ENCODE results near the gene DPP4.

DPP4 gene

GRCh38 chr2:162062559-162062958 is 11.5 kb downstream of the DPP4 start:
- no peak for DNase-seq (ENCODE audit: low spot score)
- TF ChIP-seq, protein P1, sequence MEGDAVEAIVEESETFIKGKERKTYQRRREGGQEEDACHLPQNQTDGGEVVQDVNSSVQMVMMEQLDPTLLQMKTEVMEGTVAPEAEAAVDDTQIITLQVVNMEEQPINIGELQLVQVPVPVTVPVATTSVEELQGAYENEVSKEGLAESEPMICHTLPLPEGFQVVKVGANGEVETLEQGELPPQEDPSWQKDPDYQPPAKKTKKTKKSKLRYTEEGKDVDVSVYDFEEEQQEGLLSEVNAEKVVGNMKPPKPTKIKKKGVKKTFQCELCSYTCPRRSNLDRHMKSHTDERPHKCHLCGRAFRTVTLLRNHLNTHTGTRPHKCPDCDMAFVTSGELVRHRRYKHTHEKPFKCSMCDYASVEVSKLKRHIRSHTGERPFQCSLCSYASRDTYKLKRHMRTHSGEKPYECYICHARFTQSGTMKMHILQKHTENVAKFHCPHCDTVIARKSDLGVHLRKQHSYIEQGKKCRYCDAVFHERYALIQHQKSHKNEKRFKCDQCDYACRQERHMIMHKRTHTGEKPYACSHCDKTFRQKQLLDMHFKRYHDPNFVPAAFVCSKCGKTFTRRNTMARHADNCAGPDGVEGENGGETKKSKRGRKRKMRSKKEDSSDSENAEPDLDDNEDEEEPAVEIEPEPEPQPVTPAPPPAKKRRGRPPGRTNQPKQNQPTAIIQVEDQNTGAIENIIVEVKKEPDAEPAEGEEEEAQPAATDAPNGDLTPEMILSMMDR (IDR thresholded peaks at IDR 0.05; ENCODE audit: borderline replicate concordance, control extremely low read depth, extremely low read depth, insufficient read depth, missing control alignments): no peak
- in situ Hi-C loops (cut with MboI; ENCODE audit: low sequenced_read_pairs, unreplicated experiment): no loop called here

GRCh38 chr2:162061021-162061420 is 13.0 kb downstream of the DPP4 start:
- no peak for DNase-seq (ENCODE audit: low spot score)
- in situ Hi-C loops (cut with MboI; ENCODE audit: low sequenced_read_pairs, unreplicated experiment): no loop called here
- TF ChIP-seq, protein P1 (IDR thresholded peaks at IDR 0.05; ENCODE audit: borderline replicate concordance, control extremely low read depth, extremely low read depth, insufficient read depth, missing control alignments): no peak

- in situ Hi-C loops (cut with MboI; ENCODE audit: low sequenced_read_pairs, unreplicated experiment): no loop called here
- no peak for DNase-seq (ENCODE audit: low spot score)
These were observed 13.5 kb downstream of the DPP4 start for GRCh38 chr2:162060532-162060931.

DNA sequence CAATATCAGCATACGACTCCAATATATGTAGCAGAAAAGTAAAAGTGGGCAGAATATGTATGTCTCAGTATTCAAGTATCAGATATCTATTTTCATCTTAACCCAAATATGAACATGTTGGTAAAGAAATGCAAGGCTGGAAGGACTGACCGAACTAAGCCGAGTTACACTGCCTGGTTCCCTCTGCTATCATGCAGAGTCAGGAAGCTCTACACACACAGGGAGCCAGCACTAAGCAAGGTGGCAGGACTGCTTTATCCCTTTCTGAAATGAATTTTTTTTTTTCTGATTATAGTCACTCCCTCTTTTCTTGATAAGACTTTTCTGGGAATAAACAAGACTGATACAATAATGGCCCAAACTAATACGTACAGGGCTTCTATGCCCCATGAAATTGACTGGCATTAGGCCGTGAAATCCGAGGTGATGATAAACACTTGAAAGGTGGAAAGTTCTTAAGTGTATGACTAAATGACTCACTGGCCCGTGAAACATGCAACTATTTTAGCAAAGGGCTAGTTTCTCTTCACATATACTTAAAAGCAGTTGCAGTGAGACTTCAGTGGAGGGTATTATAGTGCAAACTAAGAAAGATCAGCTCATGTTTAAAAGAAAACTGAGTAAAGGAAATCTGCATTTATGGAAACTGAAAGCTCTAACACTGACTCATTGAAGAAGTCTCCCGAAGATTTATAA is 14.9 kb downstream of the DPP4 start:
- DNase-seq (ENCODE audit: low spot score): peak; percentile 41
- TF ChIP-seq, protein P1 (IDR thresholded peaks at IDR 0.05; ENCODE audit: borderline replicate concordance, control extremely low read depth, extremely low read depth, insufficient read depth, missing control alignments): no peak
- in situ Hi-C loops (cut with MboI; ENCODE audit: low sequenced_read_pairs, unreplicated experiment): no loop called here

More at GRCh38 chr2:162060532-162060931, 13.5 kb downstream of the DPP4 start:
- TF ChIP-seq, protein P1 (IDR thresholded peaks at IDR 0.05; ENCODE audit: borderline replicate concordance, control extremely low read depth, extremely low read depth, insufficient read depth, missing control alignments): no peak

DNA sequence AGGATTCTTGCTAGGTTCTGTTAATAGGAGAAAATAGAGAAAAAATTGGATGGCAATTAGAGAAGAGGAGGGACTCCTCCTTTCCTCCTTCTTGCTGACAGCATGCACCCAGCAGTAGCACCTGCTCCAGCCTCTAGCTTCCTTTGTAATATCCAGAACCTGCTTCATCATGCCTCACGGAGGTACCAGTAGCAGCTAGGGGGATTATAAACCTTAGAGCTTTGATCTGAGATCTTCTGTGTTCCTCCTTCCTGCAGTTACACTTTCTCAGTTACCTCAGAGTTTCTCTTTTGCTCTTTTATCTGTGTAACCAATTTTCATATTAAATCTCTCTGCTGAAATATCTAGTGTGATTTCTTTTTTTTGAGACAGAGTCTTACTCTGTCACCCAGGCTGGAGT is 16.6 kb downstream of the DPP4 start:
- TF ChIP-seq, protein P1 (IDR thresholded peaks at IDR 0.05; ENCODE audit: borderline replicate concordance, control extremely low read depth, extremely low read depth, insufficient read depth, missing control alignments): no peak
- no peak for DNase-seq (ENCODE audit: low spot score)
- in situ Hi-C loops (cut with MboI; ENCODE audit: low sequenced_read_pairs, unreplicated experiment): no loop called here

DNA sequence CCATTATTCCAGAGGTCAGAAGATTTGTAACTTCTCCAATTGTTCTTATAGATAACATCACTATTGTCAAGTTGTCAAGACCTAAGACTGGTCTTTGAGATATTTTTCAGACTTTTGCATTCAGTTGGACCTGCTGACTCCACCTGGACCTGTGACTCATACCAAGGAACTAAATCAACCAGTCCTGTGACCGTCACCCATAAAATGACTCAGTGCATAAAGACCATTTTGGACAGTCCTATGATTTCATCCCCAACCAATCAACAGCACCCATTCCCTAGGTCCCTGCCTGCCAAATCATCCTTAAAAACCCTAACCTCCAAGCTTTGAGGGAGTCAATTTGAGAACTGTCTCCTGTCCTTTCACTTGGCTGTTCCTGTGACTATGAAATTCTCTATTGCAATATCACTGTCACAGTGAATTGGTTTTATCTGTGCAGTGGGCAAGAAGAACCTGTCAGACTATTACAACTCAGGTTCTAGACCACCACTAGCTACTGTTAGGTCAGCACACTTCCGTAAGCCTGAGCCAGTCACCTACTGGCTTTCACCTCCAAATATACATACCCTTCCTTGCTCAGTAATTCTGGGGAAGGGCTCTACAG is 17.1 kb downstream of the DPP4 start:
- DNase-seq (ENCODE audit: low spot score): no peak
- in situ Hi-C loops (cut with MboI; ENCODE audit: low sequenced_read_pairs, unreplicated experiment): no loop called here
- TF ChIP-seq, protein P1 (IDR thresholded peaks at IDR 0.05; ENCODE audit: borderline replicate concordance, control extremely low read depth, extremely low read depth, insufficient read depth, missing control alignments): no peak

Measured in GM13976 (cell line).